Subcutaneous adipose tissue (tissue), 4 donors: ENCODE results near the gene HPD. TPM values are rescaled to one million over a fixed set of nuclear protein-coding genes. Genes with fewer than 3 reads are reported as not detected.

Source experiments
- CTCF ChIP-seq: fragments of 450-650 bp; IDR thresholded peaks from one replicate; pipeline ENCODE4 v1.5.1; 2016; ENCODE audit warnings: low read depth, mild to moderate bottlenecking, control low read depth, antibody characterized with exemption, moderate library complexity
- total RNA-seq, 4 donors: library from RNA; depleted of rRNA; stranded (reverse); fragments of >200 nt; gene quantifications; one replicate each; pipeline ENCODE4 v1.1.0, GENCODE V29; 2016

Gene HPD
- total RNA-seq, 4 donors from 2014 or later, result 0.34 to 0.94 (median 0.74) TPM

GRCh38 chr12:121815263-121815662 is 43.4 kb downstream of the HPD start:
- no peak for TF ChIP-seq CTCF

- no peak for TF ChIP-seq CTCF
Measured at GRCh38 chr12:121814429-121815119, 44.1 kb downstream of the HPD start.

GRCh38 chr12:121813951-121814350 is 44.7 kb downstream of the HPD start:
- TF ChIP-seq CTCF, result no peak

- no peak for TF ChIP-seq CTCF
Measured at GRCh38 chr12:121812921-121813896, 45.5 kb downstream of the HPD start.

- no peak for TF ChIP-seq CTCF
Measured at GRCh38 chr12:121812320-121812871, 46.3 kb downstream of the HPD start.

- TF ChIP-seq CTCF, result no peak
Measured at GRCh38 chr12:121811434-121812319, 47.0 kb downstream of the HPD start.
